Ishikawa (cell line): ENCODE data around the gene CTH.

ENCODE experiments used
- CEBPB ChIP-seq: IDR thresholded peaks from 2 replicates; pipeline ENCODE4 v1.6.1; 2012
- CREB1 ChIP-seq: IDR thresholded peaks from 2 replicates; pipeline ENCODE4 v1.6.1; 2012; ENCODE audit warnings: low read depth
- EGR1 ChIP-seq: IDR thresholded peaks from 2 replicates; pipeline ENCODE4 v1.6.1; 2012
- EP300 ChIP-seq: IDR thresholded peaks from 2 replicates; pipeline ENCODE4 v1.6.1; 2012; ENCODE audit warnings: borderline replicate concordance
- FOXM1 ChIP-seq: IDR thresholded peaks from 2 replicates; pipeline ENCODE4 v1.6.1; 2012; ENCODE audit warnings: low read depth, borderline replicate concordance
- MAX ChIP-seq: IDR thresholded peaks from 2 replicates; pipeline ENCODE4 v1.6.1; 2012
- NFIC ChIP-seq: IDR thresholded peaks from 2 replicates; pipeline ENCODE4 v1.6.1; 2012
- RAD21 ChIP-seq: IDR thresholded peaks from 2 replicates; pipeline ENCODE4 v1.6.1; 2012; ENCODE audit warnings: low read depth
- REST ChIP-seq: IDR thresholded peaks from 2 replicates; pipeline ENCODE4 v1.6.1; 2012; ENCODE audit warnings: low read depth, mild to moderate bottlenecking
- TAF1 ChIP-seq: IDR thresholded peaks from 2 replicates; pipeline ENCODE4 v1.6.1; 2012; ENCODE audit warnings: low read depth, mild to moderate bottlenecking
- TCF12 ChIP-seq: IDR thresholded peaks from 2 replicates; pipeline ENCODE4 v1.6.1; 2012; ENCODE audit warnings: low read depth
- TEAD4 ChIP-seq: IDR thresholded peaks from 2 replicates; pipeline ENCODE4 v1.6.1; 2012
- USF1 ChIP-seq: IDR thresholded peaks from 2 replicates; pipeline ENCODE4 v1.6.1; 2012
- YY1 ChIP-seq: IDR thresholded peaks from 2 replicates; pipeline ENCODE4 v1.6.1; 2012; ENCODE audit warnings: low read depth
- ZBTB7A ChIP-seq: IDR thresholded peaks from 2 replicates; pipeline ENCODE4 v1.6.1; 2012; ENCODE audit warnings: low read depth

CTH gene

GRCh38 chr1:70438529-70438928 lies 27.5 kb downstream of the CTH start:
- no peak for TF ChIP-seq USF1
- no peak for TF ChIP-seq FOXM1
- no peak for TF ChIP-seq EP300
- TF ChIP-seq NFIC = no peak
- TF ChIP-seq TAF1 = no peak
- no peak for TF ChIP-seq MAX
- TF ChIP-seq EGR1 = no peak

- TF ChIP-seq YY1 = no peak
- no peak for TF ChIP-seq TAF1
- TF ChIP-seq TEAD4 = no peak
- no peak for TF ChIP-seq MAX
- no peak for TF ChIP-seq NFIC
- no peak for TF ChIP-seq CEBPB
- no peak for TF ChIP-seq TCF12
Observed at GRCh38 chr1:70440642-70441391, 29.7 kb downstream of the CTH start.

GRCh38 chr1:70441392-70442035 lies 30.4 kb downstream of the CTH start:
- TF ChIP-seq ZBTB7A = no peak
- no peak for TF ChIP-seq USF1
- no peak for TF ChIP-seq TAF1
- no peak for TF ChIP-seq YY1
- no peak for TF ChIP-seq EP300

- no peak for TF ChIP-seq CREB1
- TF ChIP-seq TCF12 = no peak
- no peak for TF ChIP-seq EP300
- no peak for TF ChIP-seq RAD21
- no peak for TF ChIP-seq TAF1
- TF ChIP-seq FOXM1 = no peak
- TF ChIP-seq NFIC = no peak
- TF ChIP-seq ZBTB7A = no peak
Observed at GRCh38 chr1:70442490-70442889, 31.4 kb downstream of the CTH start.

- TF ChIP-seq EGR1 (no peak), RAD21 (no peak), CEBPB (no peak), ZBTB7A (no peak), FOXM1 (no peak), YY1 (no peak), TAF1 (no peak), USF1 (no peak), CREB1 (no peak), TEAD4 (no peak)
Observed at GRCh38 chr1:70443739-70444138, 32.7 kb downstream of the CTH start.

GRCh38 chr1:70449049-70449448 lies 38.0 kb downstream of the CTH start:
- TF ChIP-seq YY1 (no peak), CREB1 (no peak), FOXM1 (no peak), TAF1 (no peak), EP300 (no peak), USF1 (no peak), ZBTB7A (no peak)

- no peak for TF ChIP-seq TAF1
- TF ChIP-seq FOXM1 = no peak
- TF ChIP-seq ZBTB7A = no peak
- TF ChIP-seq MAX = no peak
- TF ChIP-seq USF1 = no peak
- TF ChIP-seq RAD21 = no peak
- no peak for TF ChIP-seq EGR1
- TF ChIP-seq EP300 = no peak
- TF ChIP-seq REST = no peak
Observed at GRCh38 chr1:70455291-70455690, 44.2 kb downstream of the CTH start.
